Trophoblast cell (in vitro differentiated cells and primary cell): Measurements from ENCODE around the gene FAM76A.
A peak's percentile ranks its signal among the peaks of the same experiment; 100 is the strongest.

Experiments
- DNase-seq, 2 donors: peaks; one replicate each; pipeline ENCODE4 v3.0.0-alpha.2; 2016
- H2AFZ ChIP-seq: 2 replicates; pipeline ENCODE4 v1.6.1; 2013; ENCODE audit warnings: low read length, moderate library complexity, mild to moderate bottlenecking; ENCODE audit not compliant: insufficient read depth, poor library complexity
- H2AK5ac ChIP-seq: 2 replicates; pipeline ENCODE4 v1.6.1; 2013; ENCODE audit warnings: mild to moderate bottlenecking, low read length
- H2BK120ac ChIP-seq: 2 replicates; pipeline ENCODE4 v1.6.1; 2013; ENCODE audit warnings: low read length, mild to moderate bottlenecking, moderate library complexity; ENCODE audit not compliant: insufficient read depth, poor library complexity
- H2BK12ac ChIP-seq: 2 replicates; pipeline ENCODE4 v1.6.1; 2013; ENCODE audit warnings: mild to moderate bottlenecking, low read length, moderate library complexity
- H2BK5ac ChIP-seq: 2 replicates; pipeline ENCODE4 v1.6.1; 2013; ENCODE audit warnings: low read length, low read depth, moderate library complexity, mild to moderate bottlenecking; ENCODE audit not compliant: poor library complexity
- H3K14ac ChIP-seq: 2 replicates; pipeline ENCODE4 v1.6.1; 2013; ENCODE audit warnings: mild to moderate bottlenecking, low read length
- H3K18ac ChIP-seq: 2 replicates; pipeline ENCODE4 v1.6.1; 2013; ENCODE audit warnings: mild to moderate bottlenecking, low read length
- H3K23ac ChIP-seq: 2 replicates; pipeline ENCODE4 v1.6.1; 2013; ENCODE audit warnings: low read length
- H3K27ac ChIP-seq: 2 replicates; pipeline ENCODE4 v1.5.1; 2013; ENCODE audit warnings: low read depth, mild to moderate bottlenecking, inconsistent platforms, low read length, moderate library complexity
- H3K27me3 ChIP-seq: 2 replicates; pipeline ENCODE4 v1.6.1; 2013; ENCODE audit warnings: inconsistent platforms, mild to moderate bottlenecking, low read length, moderate library complexity; ENCODE audit not compliant: insufficient read depth
- H3K36me3 ChIP-seq, 2 experiments: 1 replicate in 1 of 2; 2 replicates in 1 of 2; pipeline ENCODE4 v1.6.1; 2013; ENCODE audit warnings: low read length in 2 of 2, mild to moderate bottlenecking in 2 of 2, moderate library complexity in 1 of 2; ENCODE audit not compliant: insufficient read depth in 2 of 2, control insufficient read depth in 1 of 2
- H3K4ac ChIP-seq: 2 replicates; pipeline ENCODE4 v1.6.1; 2013; ENCODE audit warnings: low read depth, mild to moderate bottlenecking, low read length, moderate library complexity
- H3K4me1 ChIP-seq, 2 experiments: 1 replicate in 1 of 2; 2 replicates in 1 of 2; pipeline ENCODE4 v1.6.1; 2013; ENCODE audit warnings: low read length in 2 of 2, mild to moderate bottlenecking in 2 of 2, moderate library complexity in 1 of 2; ENCODE audit not compliant: insufficient read depth in 2 of 2, control insufficient read depth in 1 of 2
- H3K4me2 ChIP-seq: 2 replicates; pipeline ENCODE4 v1.6.1; 2013; ENCODE audit warnings: inconsistent platforms, mild to moderate bottlenecking, low read length, moderate library complexity
- H3K4me3 ChIP-seq: 2 replicates; pipeline ENCODE4 v1.5.1; 2013; ENCODE audit warnings: mild to moderate bottlenecking, low read depth, low read length, inconsistent platforms
- H3K79me1 ChIP-seq: one replicate; pipeline ENCODE4 v1.6.1; 2013; ENCODE audit warnings: low read length
- H3K79me2 ChIP-seq: 2 replicates; pipeline ENCODE4 v1.6.1; 2013; ENCODE audit warnings: low read length, mild to moderate bottlenecking; ENCODE audit not compliant: control insufficient read depth, insufficient read depth, poor library complexity
- H3K9ac ChIP-seq: 2 replicates; pipeline ENCODE4 v1.6.1; 2013; ENCODE audit warnings: mild to moderate bottlenecking, low read length
- H3K9me3 ChIP-seq: 2 replicates; pipeline ENCODE4 v1.6.1; 2013; ENCODE audit warnings: low read depth, mild to moderate bottlenecking, control low read depth, inconsistent platforms, low read length; ENCODE audit not compliant: insufficient read depth
- H4K12ac ChIP-seq: 2 replicates; pipeline ENCODE4 v1.6.1; 2013; ENCODE audit warnings: low read depth, mild to moderate bottlenecking, low read length, moderate library complexity
- H4K8ac ChIP-seq: 2 replicates; pipeline ENCODE4 v1.6.1; 2013; ENCODE audit warnings: low read depth, mild to moderate bottlenecking, low read length, moderate library complexity
- H4K91ac ChIP-seq: one replicate; pipeline ENCODE4 v1.6.1; 2013; ENCODE audit warnings: low read depth, mild to moderate bottlenecking, low read length, moderate library complexity
- WGBS: extraction: QIAGEN DNeasy Blood & Tissue Kit; methylation state at CpG from one replicate; pipeline ENCODE4 v1.1.7; 2013; ENCODE audit warnings: missing lambda C conversion rate; ENCODE audit not compliant: insufficient read length, insufficient coverage; ENCODE audit errors: extremely low coverage; 5-methylcytosine and 5-hydroxymethylcytosine counted together

FAM76A gene

DNA sequence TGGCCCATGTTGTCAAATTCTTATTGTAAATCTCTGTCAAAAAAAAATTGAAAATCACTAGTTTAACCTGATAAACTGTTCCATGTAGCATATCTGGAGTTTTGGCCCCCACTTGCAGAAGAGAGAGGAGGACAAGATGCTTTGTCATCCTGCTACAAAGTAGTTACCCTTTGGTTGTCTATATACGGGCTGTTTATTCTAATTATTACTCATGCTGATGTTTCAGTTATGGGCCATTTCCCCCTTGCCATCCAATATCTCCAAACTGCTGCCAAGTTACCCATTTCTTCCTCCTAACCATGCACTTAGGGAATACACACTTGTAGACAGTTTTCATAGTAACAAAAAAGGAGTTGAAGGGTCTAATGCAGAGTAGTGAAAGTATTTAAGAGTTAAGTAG is 69.8 kb downstream of the FAM76A start:
- Histone ChIP-seq H4K12ac (no peak overlapping the region), H4K8ac (no peak overlapping the region), H3K36me3 (peaks cover 24% of the 10 kb centered on the region in 2 experiments), H3K18ac (no peak overlapping the region), H3K23ac (no peak overlapping the region), H2AFZ (no peak overlapping the region), H3K79me1 (no peaks in the 10 kb centered on the region), H3K27me3 (no peaks in the 10 kb centered on the region), H3K4me3 (no peak overlapping the region), H3K27ac (no peak overlapping the region), H3K4ac (no peak overlapping the region), H3K9ac (no peak overlapping the region), H3K79me2 (no peaks in the 10 kb centered on the region), H3K9me3 (no peaks in the 10 kb centered on the region), H2BK12ac (no peak overlapping the region), H2BK120ac (no peak overlapping the region), H3K4me2 (no peak overlapping the region), H2BK5ac (no peak overlapping the region), H2AK5ac (no peak overlapping the region), H4K91ac (no peak overlapping the region), H3K14ac (no peak overlapping the region), H3K4me1 (no peaks in the 10 kb centered on the region)
- WGBS, result no CpG with 5 or more reads among the region's 1 CpG
- no peak for DNase-seq

- no peak overlapping the region for H4K12ac ChIP-seq
- H3K9me3 ChIP-seq, result no peaks in the 10 kb centered on the region
- no peaks in the 10 kb centered on the region for H3K27me3 ChIP-seq
- no peaks in the 10 kb centered on the region for H3K4me1 ChIP-seq
- no peak overlapping the region for H3K4me2 ChIP-seq
- no CpG with 5 or more reads among the region's 5 CpGs for WGBS
- DNase-seq, result no peak
- H2BK12ac ChIP-seq, result no peak overlapping the region
- no peak overlapping the region for H3K9ac ChIP-seq
- no peaks in the 10 kb centered on the region for H3K79me1 ChIP-seq
- H3K27ac ChIP-seq, result no peak overlapping the region
- no peak overlapping the region for H3K14ac ChIP-seq
- no peak overlapping the region for H2BK5ac ChIP-seq
- peaks cover 3 to 14% of the 10 kb centered on the region in 2 experiments for H3K36me3 ChIP-seq
- H2BK120ac ChIP-seq, result no peak overlapping the region
- no peak overlapping the region for H3K4ac ChIP-seq
- H2AK5ac ChIP-seq, result no peak overlapping the region
- H4K8ac ChIP-seq, result no peak overlapping the region
- H3K79me2 ChIP-seq, result no peaks in the 10 kb centered on the region
- H2AFZ ChIP-seq, result no peak overlapping the region
- H3K23ac ChIP-seq, result no peak overlapping the region
- H3K4me3 ChIP-seq, result no peak overlapping the region
- H3K18ac ChIP-seq, result no peak overlapping the region
- no peak overlapping the region for H4K91ac ChIP-seq
Observed at GRCh38 chr1:27804791-27805190, 79.0 kb downstream of the FAM76A start.

DNA sequence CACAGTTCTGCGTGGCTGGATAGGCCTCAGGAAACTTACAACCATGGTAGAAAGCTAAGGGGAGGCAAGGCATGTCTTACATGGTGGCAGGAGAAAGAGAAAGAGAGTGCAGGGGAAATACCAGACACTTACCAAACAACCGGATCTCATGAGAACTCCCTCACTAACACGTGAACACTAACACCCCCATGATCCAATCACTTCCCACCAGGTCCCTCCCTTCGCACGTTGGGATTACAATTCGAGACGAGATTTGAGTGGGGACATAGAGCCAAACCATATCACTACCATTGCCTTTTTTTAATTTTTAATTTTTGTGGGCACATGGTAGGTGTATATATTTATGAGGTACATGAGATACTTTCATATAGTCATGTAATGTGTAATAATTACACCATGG is 81.0 kb downstream of the FAM76A start:
- Histone ChIP-seq H3K14ac (no peak overlapping the region), H2BK12ac (no peak overlapping the region), H2BK120ac (no peak overlapping the region), H3K4me1 (no peaks in the 10 kb centered on the region), H3K9ac (no peak overlapping the region), H3K4ac (no peak overlapping the region), H3K27me3 (no peaks in the 10 kb centered on the region), H3K27ac (no peak overlapping the region), H2AFZ (no peak overlapping the region), H3K79me2 (no peaks in the 10 kb centered on the region), H2AK5ac (no peak overlapping the region), H3K36me3 (peaks cover 4 to 9% of the 10 kb centered on the region in 2 experiments), H3K9me3 (no peaks in the 10 kb centered on the region), H3K79me1 (no peaks in the 10 kb centered on the region), H3K4me2 (no peak overlapping the region), H4K91ac (no peak overlapping the region), H4K12ac (no peak overlapping the region), H2BK5ac (no peak overlapping the region), H3K4me3 (no peak overlapping the region), H3K18ac (no peak overlapping the region), H3K23ac (no peak overlapping the region), H4K8ac (no peak overlapping the region)
- no peak for DNase-seq
- WGBS, result no CpG with 5 or more reads among the region's 7 CpGs

DNA sequence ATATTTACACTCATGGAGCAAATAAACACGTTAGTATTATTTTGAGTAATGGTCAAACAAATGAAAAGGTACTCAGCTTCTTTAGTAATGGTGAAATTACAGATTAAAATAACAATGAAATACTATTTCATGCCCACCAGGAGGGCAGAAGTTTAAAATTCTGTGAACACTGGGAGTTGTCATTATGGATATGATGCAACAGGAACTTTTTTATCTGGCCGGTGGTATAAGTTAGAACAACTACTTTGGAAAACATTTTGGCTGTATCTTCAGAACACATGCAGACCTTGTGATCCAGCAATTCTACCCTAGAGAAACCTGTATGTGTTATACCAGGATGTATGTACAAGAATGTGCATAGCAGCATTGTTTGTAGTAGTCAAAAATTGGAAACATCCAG is 81.6 kb downstream of the FAM76A start:
- H2AFZ ChIP-seq, result no peak overlapping the region
- H3K23ac ChIP-seq, result no peak overlapping the region
- no peaks in the 10 kb centered on the region for H3K79me2 ChIP-seq
- H3K36me3 ChIP-seq, result peaks cover 4 to 8% of the 10 kb centered on the region in 2 experiments
- H2BK120ac ChIP-seq, result no peak overlapping the region
- no peak overlapping the region for H3K9ac ChIP-seq
- no peak overlapping the region for H2AK5ac ChIP-seq
- H3K9me3 ChIP-seq, result no peaks in the 10 kb centered on the region
- H2BK12ac ChIP-seq, result no peak overlapping the region
- no peaks in the 10 kb centered on the region for H3K4me1 ChIP-seq
- H3K4me3 ChIP-seq, result no peak overlapping the region
- no peak overlapping the region for H3K27ac ChIP-seq
- H3K4me2 ChIP-seq, result no peak overlapping the region
- H3K27me3 ChIP-seq, result no peaks in the 10 kb centered on the region
- peak in 1 of 2 donors; percentile 23 for DNase-seq
- no peak overlapping the region for H3K4ac ChIP-seq
- no peak overlapping the region for H2BK5ac ChIP-seq
- H3K18ac ChIP-seq, result no peak overlapping the region
- WGBS, result no CpG with 5 or more reads among the region's 2 CpGs
- no peak overlapping the region for H4K12ac ChIP-seq
- no peak overlapping the region for H3K14ac ChIP-seq
- H4K91ac ChIP-seq, result no peak overlapping the region
- no peaks in the 10 kb centered on the region for H3K79me1 ChIP-seq
- no peak overlapping the region for H4K8ac ChIP-seq
